ENCODE data around the gene TMPRSS3. TPM values are rescaled to one million over a fixed set of nuclear protein-coding genes. Genes with fewer than 3 reads are reported as not detected.

TMPRSS3 gene
- total RNA-seq, 1 experiment from 2014 or later, result 4.3 TPM

DNA sequence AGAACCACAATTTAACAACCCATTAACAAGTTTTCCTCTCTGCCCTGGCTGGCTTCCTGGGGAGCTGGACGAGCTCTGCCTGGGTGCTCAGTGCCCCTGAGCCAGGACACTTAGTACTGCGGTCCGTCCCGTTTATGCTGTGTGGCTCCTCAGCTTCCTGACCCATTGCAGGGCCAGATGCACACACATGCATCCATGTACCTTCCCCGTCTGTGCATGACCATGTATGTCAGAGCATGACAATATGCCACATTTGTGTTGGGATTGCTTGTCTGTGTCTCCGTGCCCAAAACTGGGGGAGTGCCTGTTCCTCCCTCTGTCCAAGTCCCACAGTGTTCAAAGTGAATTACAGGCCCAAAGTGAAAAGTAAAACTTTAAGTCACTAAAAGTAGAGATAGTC, 71.0 kb downstream of the TMPRSS3 start:
- H3K27ac ChIP-seq, result no peak overlapping the region
- no peak overlapping the region for H2AFZ ChIP-seq
- no peaks in the 10 kb centered on the region for H3K4me1 ChIP-seq (replicated peaks; ENCODE audit: insufficient read depth)
- H3K79me2 ChIP-seq (ENCODE audit: low read depth), result no peaks in the 10 kb centered on the region
- BruUV-seq (replicated peaks), result no TSS peak
- no peaks in the 10 kb centered on the region for H3K36me3 ChIP-seq (ENCODE audit: low read depth)
- H3K4me3 ChIP-seq, result no peak overlapping the region
- no peaks in the 10 kb centered on the region for H3K9me3 ChIP-seq (ENCODE audit: insufficient read depth, low read depth)
- no peaks in the 10 kb centered on the region for H4K20me1 ChIP-seq (ENCODE audit: insufficient read depth)
- ChIA-PET POLR2A (ENCODE audit: unreplicated experiment) (no interaction called here), CTCF (no interaction called here)
- DNase-seq, result no peak
- no peaks in the 10 kb centered on the region for H3K27me3 ChIP-seq (ENCODE audit: insufficient read depth, low read depth)
- TF ChIP-seq, protein P1, sequence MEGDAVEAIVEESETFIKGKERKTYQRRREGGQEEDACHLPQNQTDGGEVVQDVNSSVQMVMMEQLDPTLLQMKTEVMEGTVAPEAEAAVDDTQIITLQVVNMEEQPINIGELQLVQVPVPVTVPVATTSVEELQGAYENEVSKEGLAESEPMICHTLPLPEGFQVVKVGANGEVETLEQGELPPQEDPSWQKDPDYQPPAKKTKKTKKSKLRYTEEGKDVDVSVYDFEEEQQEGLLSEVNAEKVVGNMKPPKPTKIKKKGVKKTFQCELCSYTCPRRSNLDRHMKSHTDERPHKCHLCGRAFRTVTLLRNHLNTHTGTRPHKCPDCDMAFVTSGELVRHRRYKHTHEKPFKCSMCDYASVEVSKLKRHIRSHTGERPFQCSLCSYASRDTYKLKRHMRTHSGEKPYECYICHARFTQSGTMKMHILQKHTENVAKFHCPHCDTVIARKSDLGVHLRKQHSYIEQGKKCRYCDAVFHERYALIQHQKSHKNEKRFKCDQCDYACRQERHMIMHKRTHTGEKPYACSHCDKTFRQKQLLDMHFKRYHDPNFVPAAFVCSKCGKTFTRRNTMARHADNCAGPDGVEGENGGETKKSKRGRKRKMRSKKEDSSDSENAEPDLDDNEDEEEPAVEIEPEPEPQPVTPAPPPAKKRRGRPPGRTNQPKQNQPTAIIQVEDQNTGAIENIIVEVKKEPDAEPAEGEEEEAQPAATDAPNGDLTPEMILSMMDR (conservative IDR thresholded peaks at IDR 0.05), result no peak
- no peak for TF ChIP-seq EZH2 (IDR thresholded peaks at IDR 0.05; ENCODE audit: low read depth)
- H3K9me2 ChIP-seq (ENCODE audit: insufficient read depth), result no peaks in the 10 kb centered on the region
- no peak overlapping the region for H3K4me2 ChIP-seq
- H3F3A ChIP-seq (ENCODE audit: insufficient read depth, low read depth), result no peaks in the 10 kb centered on the region
- intact Hi-C loops (cut with micrococcal nuclease; ENCODE audit: unreplicated experiment), result no loop called here

Other genes with a start within 250 kb of the TMPRSS3 start
- 4.4 and 5.6 TPM in 2 replicates for gene ABCG1, start 176.9 kb downstream of the TMPRSS3 start, total RNA-seq (2021)
- not detected in 2 replicates for gene TFF3, start 80.6 kb downstream of the TMPRSS3 start, total RNA-seq (2021)
- 0.52 TPM in 1 of 2 replicates, not detected in the other for gene TFF2, start 45.1 kb downstream of the TMPRSS3 start, total RNA-seq (2021)
- gene TFF1, start 29.5 kb downstream of the TMPRSS3 start, total RNA-seq (2021), result 2.2 and 5.7 TPM in 2 replicates
- not detected in 2 replicates for gene UBASH3A, start 7.8 kb upstream of the TMPRSS3 start, total RNA-seq (2021)
- gene RSPH1, start 100.2 kb upstream of the TMPRSS3 start, total RNA-seq (2021), result 4.3 and 8.0 TPM in 2 replicates
- gene SLC37A1, start 117.8 kb upstream of the TMPRSS3 start, total RNA-seq (2021), result 23.5 and 26.7 TPM in 2 replicates

Measured in PC-9 (cell line).